ENCODE results near the gene CAPN1.
A peak's percentile ranks its signal among the peaks of the same experiment; 100 is the strongest.
"Not testable (repeated sequence)": the region's sequence is repeated elsewhere in the genome, so short reads cannot be mapped to it uniquely, and the experiment has no call there.

Gene CAPN1

GRCh38 chr11:65219930-65220213, 38.1 kb downstream of the CAPN1 start:
- peak; percentile 13 for DNase-seq

GRCh38 chr11:65221026-65221425, 39.3 kb downstream of the CAPN1 start:
- no peak for DNase-seq

GRCh38 chr11:65223011-65223410, 41.3 kb downstream of the CAPN1 start:
- DNase-seq, result no peak

- DNase-seq, result peak; percentile 57
Measured at GRCh38 chr11:65224930-65225278, 43.2 kb downstream of the CAPN1 start.

GRCh38 chr11:65225279-65226102, 43.8 kb downstream of the CAPN1 start:
- DNase-seq, result peak; percentile 51

DNA sequence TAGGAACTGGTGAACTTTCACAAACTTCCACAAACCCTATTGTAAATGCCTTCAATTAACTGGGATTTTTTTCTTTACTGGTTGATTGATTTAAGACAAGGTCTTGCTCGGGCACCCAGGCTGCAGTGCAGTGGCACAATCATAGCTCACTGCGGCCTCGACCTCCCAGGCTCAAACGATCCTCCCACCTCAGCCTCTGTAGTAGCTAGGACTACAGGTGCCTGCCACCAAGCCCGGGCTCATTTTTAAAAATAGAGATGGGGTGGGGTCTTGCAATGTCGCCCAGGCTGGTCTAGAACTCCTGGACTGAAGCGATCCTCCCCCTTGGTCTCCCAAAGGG, 44.3 kb downstream of the CAPN1 start:
- DNase-seq, result no peak

DNA sequence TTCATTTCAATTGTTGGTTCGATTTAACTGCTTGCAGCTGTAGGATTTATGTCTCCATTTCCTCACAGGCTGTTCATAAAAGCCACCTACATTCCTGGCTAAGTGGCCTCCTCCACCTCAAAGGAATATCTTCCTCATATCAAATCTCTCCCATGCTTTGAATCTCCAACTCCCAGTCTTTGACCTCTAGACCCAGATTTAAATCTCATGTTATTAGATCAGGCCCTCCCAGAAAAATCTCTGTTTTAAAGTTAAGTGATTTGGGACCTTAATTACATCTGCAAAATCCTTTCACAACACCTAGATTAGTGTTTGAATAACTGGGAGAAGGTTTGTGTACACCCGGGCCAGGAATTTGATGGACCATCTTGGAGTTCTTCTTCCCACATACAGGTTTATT, 46.2 kb downstream of the CAPN1 start:
- DNase-seq, result no peak

DNA sequence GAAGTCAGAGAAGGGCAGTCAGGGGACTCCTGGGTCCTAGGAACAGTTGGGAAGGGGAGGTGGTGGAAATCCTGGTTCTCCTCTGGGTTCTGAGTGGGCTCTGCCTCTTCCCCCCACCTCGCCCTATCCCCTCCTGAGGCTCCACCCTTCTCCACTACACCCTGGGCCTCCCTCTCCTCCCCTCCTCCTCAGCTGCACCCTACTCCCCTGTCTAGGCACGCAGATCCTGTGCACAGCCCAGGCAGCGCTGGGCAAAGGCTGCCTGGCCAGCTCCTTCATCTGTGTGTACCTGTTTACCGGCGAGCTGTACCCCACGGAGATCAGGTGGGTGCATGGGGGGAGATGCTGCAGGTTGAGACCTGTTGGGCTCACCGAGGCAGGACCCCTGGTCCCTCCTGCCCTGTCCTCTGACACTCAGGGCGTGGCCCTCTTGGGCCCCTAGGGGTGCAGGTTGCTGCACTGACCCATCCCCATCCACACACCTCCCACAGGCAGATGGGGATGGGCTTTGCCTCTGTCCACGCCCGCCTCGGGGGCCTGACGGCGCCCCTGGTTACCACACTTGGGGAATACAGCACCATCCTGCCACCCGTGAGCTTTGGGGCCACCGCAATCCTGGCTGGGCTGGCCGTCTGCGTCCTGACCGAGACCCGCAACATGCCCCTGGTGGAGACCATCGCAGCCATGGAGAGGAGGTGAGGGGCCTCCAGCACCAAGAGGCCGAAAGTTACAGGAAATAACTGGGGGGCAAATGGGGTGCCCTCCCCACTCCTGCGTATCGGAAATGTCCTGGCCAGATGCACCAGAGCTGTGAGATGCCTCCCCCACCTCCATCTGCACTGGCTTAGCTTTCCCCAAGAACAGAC, 54.7 kb downstream of the CAPN1 start:
- DNase-seq, result no peak

DNA sequence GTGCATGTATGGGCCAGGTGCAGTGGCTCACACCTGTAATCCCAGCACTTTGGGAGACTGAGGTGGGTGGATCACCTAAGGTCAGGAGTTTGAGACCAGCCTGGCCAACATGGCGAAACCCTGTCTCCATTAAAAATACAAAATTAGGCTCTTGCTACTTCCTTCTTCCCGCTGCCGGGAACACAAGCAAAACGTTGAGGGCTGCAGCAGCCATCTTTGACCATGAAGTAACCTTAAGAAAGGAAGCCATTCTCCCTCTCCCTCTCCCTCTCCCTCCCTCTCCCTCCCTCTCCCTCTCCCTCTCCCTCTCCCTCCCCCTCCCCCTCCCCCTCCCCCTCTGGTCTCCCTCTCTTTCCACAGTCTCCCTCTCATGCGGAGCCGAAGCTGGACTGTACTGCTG, 56.6 kb downstream of the CAPN1 start:
- DNase-seq, result not testable (repeated sequence)

DNA sequence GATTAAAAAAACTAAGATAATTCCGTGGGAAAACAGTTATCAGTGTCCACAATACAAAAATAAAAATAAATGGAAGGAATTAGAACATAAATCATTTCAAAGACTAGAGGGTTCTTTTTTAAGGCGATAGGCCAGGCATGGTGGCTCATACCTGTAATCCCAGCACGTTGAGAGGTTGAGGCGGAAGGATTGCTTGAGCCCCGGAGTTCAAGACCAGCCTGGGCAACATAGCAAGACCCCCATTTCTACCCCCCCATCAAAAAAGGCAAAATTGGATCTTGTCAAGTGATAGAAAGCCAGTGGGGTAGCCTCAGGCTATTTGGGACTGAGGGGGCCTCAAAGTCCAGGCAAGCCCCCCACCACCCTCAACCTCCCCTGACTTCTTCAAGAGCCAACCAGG, 59.4 kb downstream of the CAPN1 start:
- no peak for DNase-seq

- DNase-seq, result no peak
Measured at GRCh38 chr11:65241692-65242091, 60.0 kb downstream of the CAPN1 start.

- no peak for DNase-seq
Measured at GRCh38 chr11:65242389-65242788, 60.7 kb downstream of the CAPN1 start.

DNA sequence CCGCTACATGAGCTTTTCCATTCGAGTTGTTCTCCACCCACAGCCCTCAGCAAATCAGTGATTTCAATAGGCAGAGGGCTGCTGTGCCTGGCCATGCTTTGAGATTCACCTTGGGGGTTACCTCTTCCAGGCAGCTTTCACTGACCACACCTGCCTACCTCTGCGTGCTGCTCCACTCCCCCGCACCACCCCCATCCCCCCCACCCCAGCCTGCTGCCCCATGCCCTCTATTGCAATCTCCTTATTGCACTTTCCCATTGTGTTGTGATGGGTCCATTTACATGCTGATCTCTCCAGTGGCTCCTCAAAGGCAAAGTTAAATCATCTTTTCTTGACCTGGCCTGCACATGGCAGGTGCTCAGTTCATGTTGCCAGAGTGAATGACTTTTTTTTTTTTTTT, 62.1 kb downstream of the CAPN1 start:
- no peak for DNase-seq

GRCh38 chr11:65245046-65245445, 63.3 kb downstream of the CAPN1 start:
- not testable (repeated sequence) for DNase-seq

DNA sequence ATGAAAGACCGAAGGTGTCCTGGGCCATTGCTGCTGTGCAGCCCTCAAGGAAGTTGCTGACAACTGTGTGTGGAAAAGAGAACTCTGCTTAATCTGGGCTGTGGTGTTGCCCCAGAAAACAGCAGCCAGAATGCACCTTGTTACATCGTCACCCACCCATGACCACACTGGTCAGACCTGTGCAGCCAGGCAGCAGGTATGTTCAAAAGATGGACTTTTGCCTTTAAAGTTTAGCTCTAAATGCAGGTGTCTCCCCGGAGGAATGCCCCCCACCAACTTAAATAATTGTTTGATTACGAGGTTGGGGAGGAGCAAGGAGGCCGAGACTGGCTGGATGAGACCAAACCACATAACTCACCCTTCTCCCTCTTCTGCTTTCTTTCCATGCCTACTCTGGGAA, 64.8 kb downstream of the CAPN1 start:
- DNase-seq, result no peak

DNA sequence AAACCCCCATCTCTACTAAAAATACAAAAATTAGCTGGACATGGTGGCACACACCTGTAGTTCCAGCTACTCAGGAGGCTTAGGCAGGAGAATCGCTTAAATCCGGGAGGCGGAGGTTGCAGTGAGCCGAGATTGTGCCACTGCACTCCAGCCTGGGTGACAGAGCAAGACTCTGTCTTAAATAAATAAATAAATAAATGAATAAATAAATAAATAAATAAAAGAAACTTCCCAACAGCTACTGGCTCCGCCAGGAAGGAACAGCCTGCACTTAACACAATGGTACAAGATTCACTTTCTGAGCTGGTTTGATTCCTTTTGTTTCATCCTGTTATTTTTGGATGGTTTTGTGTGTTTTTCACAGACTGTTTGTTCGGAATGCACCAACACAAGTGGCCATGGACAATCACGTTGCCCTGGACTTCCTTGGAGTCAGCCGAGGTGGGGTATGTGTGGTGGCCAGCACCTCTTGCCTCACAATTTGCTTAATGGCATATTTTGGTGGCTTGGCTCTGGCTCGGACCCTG, 66.5 kb downstream of the CAPN1 start:
- DNase-seq, result not testable (repeated sequence)

- peak; percentile 4 for DNase-seq
Measured at GRCh38 chr11:65251476-65251875, 69.7 kb downstream of the CAPN1 start.

DNA sequence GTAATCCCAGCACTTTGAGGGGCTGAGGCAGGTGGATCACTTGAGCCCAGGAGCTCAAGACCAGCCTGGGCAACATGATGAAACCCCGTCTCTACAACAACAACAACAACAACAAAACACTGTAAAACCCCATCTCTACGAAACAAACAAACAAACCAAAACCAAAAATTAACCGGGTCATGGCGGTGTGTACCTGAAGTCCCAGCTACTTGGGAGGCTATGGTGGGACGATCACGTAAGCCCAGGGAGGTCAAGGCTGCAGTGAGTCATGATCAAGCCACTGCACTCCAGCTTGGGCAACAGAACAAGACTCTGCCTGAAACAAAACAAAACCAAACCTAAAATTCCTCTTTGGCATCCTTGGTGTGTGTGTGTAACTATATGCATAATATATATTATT, 73.0 kb downstream of the CAPN1 start:
- DNase-seq, result no peak

- DNase-seq, result no peak
Measured at GRCh38 chr11:65258988-65259387, 77.3 kb downstream of the CAPN1 start.

- no peak for DNase-seq
Measured at GRCh38 chr11:65260302-65260701, 78.6 kb downstream of the CAPN1 start.

DNA sequence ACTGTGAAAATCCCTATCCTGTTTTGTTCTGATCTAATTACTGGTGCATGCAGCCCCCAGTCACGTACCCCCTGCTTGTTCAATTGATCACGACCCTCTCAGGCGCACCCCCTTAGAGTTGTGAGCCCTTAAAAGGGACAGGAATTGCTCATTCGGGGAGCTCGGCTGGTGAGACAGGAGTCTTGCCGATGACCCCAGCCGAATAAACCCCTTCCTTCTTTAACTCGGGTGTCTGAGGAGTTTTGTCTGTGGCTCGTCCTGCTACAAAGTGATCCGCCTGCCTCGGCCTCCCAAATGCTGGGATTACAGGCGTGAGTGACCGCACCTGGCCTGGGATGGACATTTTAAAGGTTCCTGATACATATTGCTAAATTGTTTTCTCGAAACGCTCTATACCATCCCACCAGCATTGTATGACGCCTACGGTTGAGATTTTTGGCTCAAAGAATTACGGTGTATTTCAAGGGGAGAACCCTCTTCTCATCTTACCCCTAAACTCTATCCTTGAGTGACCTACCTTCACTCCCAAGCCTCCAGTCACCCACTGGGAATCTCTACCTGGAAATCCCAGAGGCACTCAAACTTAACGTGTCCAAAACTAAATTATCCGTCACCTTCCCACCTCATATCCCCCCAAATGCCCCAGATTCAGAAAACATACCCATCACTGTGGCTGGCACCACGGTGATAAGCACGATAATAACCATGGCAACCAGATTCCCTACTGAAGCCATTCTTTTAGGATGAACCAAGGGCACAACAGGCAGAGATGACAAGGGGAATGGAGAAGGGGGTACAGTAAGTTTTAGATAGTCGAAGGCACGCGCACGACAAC, 79.2 kb downstream of the CAPN1 start:
- no peak for DNase-seq
